GM11168 (cell line): ENCODE results near the gene HERPUD2.
"Not testable (repeated sequence)": the region's sequence is repeated elsewhere in the genome, so short reads cannot be mapped to it uniquely, and the experiment has no call there.

Source experiments
- in situ Hi-C: fragments of 300-500 bp; cut with MboI; formaldehyde crosslinking; loops from one replicate; pipeline ENCODE4 v1.12.0; 2022; ENCODE audit warnings: low sequenced_read_pairs; ENCODE audit not compliant: unreplicated experiment

HERPUD2 gene

DNA sequence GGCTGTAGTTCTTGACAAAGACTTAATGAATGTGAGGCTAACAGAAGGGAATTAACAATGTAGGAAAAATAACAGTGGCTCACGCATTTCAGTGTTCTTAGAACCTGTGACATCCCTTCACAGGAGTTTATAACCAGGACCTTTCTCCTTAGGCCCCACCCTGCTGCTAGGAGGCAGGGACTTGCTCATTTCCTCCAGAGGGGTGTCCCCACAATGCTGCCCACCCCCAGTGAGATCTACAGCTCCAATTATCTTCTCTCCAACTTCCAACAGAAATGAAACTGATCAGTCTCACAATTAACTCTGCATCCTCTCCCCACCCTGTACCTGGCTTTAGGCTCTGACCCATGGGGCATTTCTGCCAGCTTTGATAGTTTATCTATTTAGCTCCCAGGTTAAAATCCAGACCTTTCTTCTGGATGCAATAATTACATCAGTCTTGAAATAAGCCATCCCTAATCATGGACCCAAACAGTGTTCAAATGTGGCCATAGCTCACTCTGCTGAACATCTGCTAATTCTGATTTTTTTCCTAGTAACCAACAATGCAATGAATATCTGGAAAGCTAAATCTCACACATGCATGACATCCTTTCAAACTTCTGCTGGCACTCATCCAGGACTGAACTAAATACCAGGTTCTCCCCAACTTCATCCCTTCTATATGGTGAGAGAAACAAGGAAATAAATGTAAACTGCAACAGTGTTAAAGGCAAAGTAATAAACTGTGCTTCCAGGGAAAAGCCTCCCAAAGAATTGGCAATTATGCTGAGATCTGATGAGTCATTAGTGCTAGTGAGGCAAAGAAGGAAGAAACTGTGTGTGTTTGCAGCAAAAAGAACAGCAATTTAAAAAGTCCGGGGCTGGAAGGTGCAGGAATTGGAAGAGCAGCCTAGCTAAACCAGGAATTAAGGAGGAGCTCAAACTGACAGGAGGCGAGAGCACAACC lies 64.6 kb downstream of the HERPUD2 start:
- in situ Hi-C loops = no loop called here

DNA sequence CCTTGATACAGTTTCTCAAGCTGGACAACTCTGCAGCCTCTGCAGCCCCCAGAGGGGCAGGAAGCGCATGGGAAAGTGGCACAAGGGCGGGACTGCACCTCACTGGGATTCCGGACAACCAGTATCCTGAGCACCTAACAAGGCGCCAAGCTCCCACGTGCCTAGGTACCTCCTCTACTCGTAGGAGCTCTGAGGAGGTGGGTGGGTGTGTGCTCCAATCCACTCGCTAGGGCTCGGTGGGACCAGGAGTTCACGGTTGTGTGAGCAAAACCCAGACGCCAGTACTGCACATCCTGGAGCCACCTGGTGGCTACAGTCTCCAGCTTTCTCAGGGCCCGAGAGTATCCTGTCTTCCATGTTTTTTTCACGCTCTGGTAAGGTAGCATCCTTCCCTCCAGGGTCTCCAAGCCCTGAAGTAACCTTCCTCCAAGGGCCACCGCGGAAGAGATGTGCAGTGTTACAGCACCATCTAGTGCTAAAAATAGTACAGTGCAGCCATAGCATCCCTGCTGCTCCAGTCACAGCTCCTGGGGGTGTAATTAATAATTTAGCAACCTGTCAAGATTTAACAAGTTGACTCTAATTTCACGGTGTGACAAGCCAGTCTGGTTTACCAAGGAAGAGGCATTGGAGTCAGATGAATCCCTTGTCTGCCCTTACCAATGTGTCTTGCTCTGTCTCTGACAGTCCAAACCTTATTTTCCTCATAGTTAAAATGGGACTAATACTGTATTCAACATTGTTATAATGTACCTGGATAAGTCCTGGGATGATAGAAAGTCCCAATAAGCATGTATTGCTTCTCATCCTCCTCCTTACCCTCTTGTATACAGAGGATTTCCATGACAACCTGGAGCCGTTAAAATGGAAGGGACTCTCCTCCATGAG lies 70.4 kb downstream of the HERPUD2 start:
- in situ Hi-C loops = no loop called here

DNA sequence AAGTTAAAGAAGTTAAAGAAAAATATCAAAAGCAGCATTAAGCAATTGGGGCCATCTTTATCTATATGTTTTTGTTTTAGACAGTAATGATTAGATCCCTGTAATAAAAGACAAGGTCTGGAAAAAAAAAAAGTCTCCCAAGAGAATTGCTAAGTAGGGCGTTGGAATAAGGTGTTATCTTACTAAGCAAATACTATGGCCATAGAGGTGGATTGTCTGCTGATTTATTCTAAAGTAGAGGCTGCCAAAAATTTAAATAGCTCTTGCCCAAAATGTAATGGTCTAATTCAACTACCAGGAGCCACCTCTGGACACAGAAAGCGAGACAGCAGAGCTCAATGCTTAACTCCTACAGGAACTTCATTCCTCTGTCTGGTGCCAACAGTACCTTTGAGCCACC lies 71.6 kb downstream of the HERPUD2 start:
- in situ Hi-C loops = no loop called here

DNA sequence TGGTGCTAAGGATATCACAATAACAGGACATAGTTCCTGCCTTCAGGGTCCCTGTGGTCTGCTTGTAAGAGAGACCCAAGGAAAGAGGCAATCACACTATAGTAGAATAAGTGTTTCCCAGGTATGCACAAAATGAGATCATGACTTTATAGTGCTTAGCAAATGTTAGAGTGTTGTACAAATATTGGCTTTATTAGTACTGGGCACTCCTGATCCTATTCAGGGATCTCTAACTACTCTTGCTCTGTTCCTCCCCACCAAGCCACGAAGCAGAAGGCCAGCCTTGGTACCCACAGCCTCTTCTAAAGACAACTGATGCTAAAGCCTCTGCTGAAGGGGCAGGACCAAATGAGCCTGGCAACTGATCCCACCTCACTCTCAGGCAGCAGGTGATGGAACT lies 75.1 kb downstream of the HERPUD2 start:
- in situ Hi-C loops = no loop called here

DNA sequence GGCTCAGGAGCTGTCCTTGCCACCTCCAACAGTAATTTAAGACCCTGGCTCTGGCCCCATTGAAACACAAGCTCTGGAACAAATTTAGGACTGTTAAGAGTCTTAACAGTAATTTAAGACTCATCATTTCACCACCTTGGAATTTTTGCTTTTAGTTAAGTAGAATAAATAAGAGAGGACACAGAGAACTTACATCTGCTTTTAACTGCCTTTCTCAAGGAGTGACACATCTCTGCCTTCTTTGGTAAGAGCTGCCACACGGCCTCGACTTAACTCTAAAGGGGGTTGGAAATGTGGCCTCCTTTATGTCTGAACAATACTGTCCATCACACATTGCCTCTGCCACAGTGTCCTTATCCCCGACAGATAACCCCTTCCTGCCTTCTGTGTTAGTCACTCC lies 77.9 kb downstream of the HERPUD2 start:
- in situ Hi-C loops = no loop called here

DNA sequence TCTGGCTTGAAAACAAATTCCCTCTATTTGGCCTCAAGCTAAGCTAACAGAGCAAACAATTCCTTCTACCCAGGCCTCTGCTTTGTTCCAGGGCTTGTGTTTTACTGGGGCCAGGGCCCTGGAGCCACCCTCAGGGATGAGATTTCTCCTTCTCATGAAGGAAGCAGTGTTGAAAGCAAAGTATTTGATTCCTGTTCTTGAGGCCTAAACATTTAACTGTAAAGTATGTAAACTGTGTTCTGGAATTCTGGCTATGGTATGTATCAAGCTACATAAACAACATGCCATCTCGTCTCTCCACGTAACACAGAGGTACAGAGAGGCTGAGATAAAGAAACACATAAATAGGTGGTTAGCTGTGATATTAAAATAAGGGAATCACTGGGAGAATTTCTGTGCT lies 81.8 kb downstream of the HERPUD2 start:
- in situ Hi-C loops = no loop called here

DNA sequence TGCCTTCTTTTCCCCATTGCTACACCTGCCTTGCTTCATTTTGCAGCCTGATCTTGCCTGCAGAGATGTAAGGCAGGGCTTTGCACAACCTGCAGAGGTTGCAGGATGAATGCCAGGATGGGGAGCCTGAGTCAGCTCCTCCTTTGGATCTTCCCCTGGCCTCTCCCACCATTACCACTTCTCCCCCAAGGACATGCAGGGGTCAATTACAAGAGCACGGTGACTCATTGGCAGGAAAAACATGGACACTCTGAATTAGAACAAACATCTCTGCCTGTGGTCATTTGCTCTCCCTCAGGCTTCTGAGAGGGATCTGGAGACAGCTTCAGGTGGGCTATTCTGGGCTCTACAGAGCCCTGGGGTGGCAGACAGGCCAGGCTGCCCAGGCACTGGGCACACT lies 89.2 kb downstream of the HERPUD2 start:
- in situ Hi-C loops = no loop called here

DNA sequence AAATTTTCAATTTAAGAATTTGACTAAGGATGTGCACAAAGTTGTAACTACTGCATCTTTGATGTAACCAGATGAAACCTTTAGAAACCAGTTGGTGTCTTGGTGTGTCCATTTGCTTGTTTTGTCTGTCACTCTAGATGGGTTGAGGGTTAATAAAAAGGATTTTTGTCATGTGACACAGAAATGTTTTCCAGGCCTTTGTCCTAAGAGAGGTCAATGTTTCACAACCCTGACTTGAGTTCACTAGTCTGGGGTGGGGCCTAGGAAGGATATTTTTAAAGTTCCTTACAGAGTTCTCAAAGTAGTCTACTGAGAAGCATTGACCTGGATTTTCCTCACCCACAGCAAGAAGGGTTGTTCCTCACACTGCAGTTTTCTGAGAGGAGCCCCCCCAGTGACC lies 90.3 kb downstream of the HERPUD2 start:
- in situ Hi-C loops = no loop called here

DNA sequence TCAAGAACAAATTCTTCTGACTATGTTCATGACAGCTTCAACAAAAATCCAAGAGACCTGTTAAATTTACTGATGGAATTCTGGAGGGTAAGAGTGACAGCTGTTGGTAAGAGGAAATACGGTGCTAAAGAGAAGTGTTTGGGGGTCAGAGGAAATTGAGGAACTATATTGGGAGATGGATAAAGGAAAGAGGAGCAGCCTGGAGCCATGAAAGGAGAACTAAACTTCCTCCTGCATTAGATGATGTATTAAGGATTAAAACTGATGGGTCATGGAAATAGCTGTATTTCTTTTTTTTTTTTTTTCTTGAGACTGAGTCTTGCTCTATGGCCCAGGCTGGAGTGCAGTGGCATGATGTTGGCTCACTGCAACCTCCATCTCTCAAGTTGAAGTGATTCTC lies 95.3 kb downstream of the HERPUD2 start:
- in situ Hi-C loops = no loop called here

DNA sequence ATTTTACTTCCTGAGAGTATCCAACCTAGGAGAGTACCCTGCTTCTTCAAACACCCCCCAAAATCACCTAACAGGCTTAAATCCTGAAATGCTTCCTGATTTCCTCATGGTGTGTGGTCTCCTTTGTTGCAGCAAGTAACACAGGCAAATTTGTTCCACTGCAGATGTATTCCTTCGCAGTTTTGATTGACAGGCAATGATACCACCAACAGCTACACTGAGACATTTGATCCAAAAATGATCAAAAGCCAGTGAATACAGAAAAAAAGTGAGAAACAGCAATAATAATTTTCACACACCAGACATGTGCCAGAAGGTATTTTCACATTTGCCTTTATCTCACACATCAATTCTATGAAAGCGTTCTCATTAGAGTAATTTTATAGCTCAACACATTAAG lies 95.9 kb downstream of the HERPUD2 start:
- in situ Hi-C loops = no loop called here

DNA sequence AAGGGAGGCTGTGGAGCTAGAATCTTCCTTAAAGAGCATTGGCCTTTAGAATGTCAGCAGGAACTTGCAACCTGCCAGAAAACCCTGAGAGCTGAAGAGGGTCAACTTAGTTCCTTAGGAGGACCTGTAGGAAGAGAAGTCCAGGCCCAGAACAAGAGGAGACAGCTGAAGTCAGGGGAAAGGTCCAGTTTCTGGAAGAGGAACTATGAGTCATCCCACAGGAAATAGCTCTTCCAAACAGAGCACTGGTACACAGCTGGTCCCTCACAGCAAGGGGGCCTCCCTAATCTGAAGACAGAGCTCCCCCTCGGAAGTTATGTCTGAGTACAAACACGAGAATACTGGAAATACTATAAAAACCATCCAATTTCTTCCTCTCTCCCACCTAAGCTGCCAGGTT lies 98.9 kb downstream of the HERPUD2 start:
- in situ Hi-C loops = no loop called here

DNA sequence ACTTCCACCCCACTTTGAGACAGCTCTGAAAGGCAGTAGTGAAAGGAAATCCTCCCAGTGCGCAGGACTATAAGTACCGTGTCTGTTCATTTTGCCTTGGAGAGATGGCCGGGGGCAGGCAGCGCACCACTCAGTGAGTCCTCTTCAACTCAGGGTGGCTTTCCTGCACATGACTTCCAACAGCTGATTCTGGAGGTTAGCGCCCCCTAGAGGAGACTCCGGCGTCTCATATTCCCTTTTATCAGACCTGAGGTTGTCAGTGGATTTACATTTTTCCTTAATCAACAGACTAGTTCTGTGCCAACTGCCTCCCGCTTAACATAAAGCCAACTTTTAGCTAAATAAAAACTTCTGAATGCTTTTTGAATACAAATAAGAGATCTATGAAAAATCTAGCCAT lies 101.0 kb downstream of the HERPUD2 start:
- in situ Hi-C loops = no loop called here

DNA sequence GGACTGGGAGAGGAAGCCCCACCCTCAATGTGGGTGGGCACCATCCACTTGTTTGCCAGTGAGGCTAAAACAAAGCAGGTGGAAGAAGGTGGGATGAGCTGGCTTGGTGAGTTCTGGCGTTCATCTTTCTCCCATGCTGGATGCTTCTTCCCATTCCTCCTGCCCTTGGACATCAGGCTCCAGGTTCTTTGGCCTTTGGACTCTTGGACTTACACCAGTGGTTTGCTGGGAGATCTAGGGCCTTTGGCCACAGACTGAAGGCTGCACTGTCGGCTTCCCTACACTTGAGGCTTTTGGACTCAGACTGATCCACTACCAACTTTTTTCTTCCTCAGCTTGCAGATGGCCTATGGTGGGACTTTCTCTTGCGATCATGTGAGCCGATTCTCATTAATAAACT lies 106.3 kb downstream of the HERPUD2 start:
- in situ Hi-C loops = no loop called here

DNA sequence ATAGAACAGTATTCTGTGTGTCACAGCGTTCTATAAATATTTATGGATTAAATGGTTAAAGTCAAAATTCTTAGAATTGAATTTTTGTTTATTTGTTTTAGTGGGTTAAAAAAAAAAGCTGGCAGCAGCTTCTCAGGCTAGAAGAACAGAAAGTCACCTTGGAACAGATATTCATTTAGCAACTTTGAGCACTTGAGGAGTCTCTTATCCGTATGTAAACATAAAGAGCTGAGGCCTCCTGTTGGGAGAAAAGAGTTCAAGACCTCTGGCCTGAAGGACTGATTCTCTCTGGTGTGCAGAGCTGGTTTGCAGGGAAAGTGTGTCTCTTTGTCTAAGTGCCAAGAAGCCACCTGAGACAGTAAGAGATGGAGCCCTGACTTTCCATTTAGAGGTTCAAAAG lies 109.9 kb downstream of the HERPUD2 start:
- in situ Hi-C loops = no loop called here

DNA sequence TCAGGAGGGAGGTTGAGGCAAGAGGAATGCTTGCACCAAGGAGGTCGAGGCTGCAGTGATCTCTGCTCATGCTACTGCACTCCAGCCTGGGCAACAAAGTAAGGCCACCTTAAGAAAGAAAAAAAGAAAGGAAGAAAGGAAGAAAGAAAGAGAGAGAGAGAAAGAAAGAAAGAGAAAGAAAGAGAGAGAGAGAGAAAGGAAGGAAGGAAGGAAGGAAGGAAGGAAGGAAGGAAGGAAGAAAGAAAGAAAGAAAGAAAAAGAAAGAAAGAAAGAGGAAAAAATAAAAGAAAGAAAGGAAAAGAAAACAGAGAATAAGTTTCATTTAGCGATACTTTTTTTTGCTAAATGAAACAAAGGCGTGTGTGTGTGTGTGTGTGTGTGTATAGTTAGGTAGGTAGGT lies 110.4 kb downstream of the HERPUD2 start:
- in situ Hi-C loops = not testable (repeated sequence)
